CD4-positive, alpha-beta memory T cell (primary cell): Measurements from ENCODE around the gene CCND2. TPM values are rescaled to one million over a fixed set of nuclear protein-coding genes. Genes with fewer than 3 reads are reported as not detected.

ENCODE experiments used
- CTCF ChIA-PET: fragments of 350-600 bp; sonication (Branson Sonifier 250); formaldehyde crosslinking; loops from one replicate; lab custom pipeline; 2021; ENCODE audit warnings: inconsistent platforms; ENCODE audit not compliant: partially characterized antibody; lab: Charles Lee
- POLR2A ChIA-PET: fragments of 350-600 bp; sonication (Branson Sonifier 250); formaldehyde crosslinking; loops from one replicate; lab custom pipeline; 2021; ENCODE audit not compliant: partially characterized antibody; lab: Charles Lee
- DNase-seq, 5 donors: peaks; one replicate each; pipeline versions ENCODE4 v3.0.0 to v3.0.0-alpha.2; 2020 to 2022; ENCODE audit warnings: mixed read lengths in 1 of 5
- H3K27ac ChIP-seq: one replicate; pipeline ENCODE4 v1.7.0; 2013; ENCODE audit warnings: low read depth, low read length
- H3K27me3 ChIP-seq: 2 replicates; pipeline ENCODE4 v1.7.0; 2013; ENCODE audit warnings: mild to moderate bottlenecking, low read length, moderate library complexity; ENCODE audit not compliant: insufficient read depth
- H3K36me3 ChIP-seq: 2 replicates; pipeline ENCODE4 v1.7.0; 2013; ENCODE audit warnings: mild to moderate bottlenecking, low read length, moderate library complexity; ENCODE audit not compliant: insufficient read depth
- H3K4me1 ChIP-seq: 2 replicates; pipeline ENCODE4 v1.7.0; 2013; ENCODE audit warnings: mild to moderate bottlenecking, low read length, moderate library complexity; ENCODE audit not compliant: insufficient read depth
- H3K4me3 ChIP-seq, 2 donors: one replicate each; pipeline ENCODE4 v1.7.0; 2013; ENCODE audit warnings: low read length in 2 of 2, mild to moderate bottlenecking in 1 of 2
- H3K9me3 ChIP-seq, 2 donors: one replicate each; pipeline ENCODE4 v1.7.0; 2013; ENCODE audit warnings: low read length in 2 of 2, control low read depth in 1 of 2; ENCODE audit not compliant: control insufficient read depth in 1 of 2
- H3K27ac Mint-ChIP-seq, 7 donors: one replicate each; pipeline ENCODE4 v1.8.0; 2020 to 2021; ENCODE audit warnings: mixed read lengths in 7 of 7, mild to moderate bottlenecking in 6 of 7, inconsistent platforms in 3 of 7, moderate library complexity in 3 of 7
- H3K27me3 Mint-ChIP-seq, 2 donors: one replicate each; pipeline ENCODE4 v1.8.0; 2020 to 2021; ENCODE audit warnings: mixed read lengths in 2 of 2
- H3K36me3 Mint-ChIP-seq, 2 donors: one replicate each; pipeline ENCODE4 v1.8.0; 2020 to 2021; ENCODE audit warnings: mixed read lengths in 2 of 2, inconsistent platforms in 1 of 2, mild to moderate bottlenecking in 1 of 2
- H3K4me1 Mint-ChIP-seq, 4 donors: one replicate each; pipeline ENCODE4 v1.8.0; 2020 to 2021; ENCODE audit warnings: mixed read lengths in 4 of 4, mild to moderate bottlenecking in 1 of 4
- H3K4me3 Mint-ChIP-seq, 8 donors: one replicate each; pipeline ENCODE4 v1.8.0; 2020 to 2021; ENCODE audit warnings: mixed read lengths in 8 of 8, mild to moderate bottlenecking in 7 of 8, moderate library complexity in 6 of 8, inconsistent platforms in 3 of 8
- H3K9me3 Mint-ChIP-seq, 8 donors: one replicate each; pipeline ENCODE4 v1.8.0; 2020 to 2021; ENCODE audit warnings: mixed read lengths in 8 of 8, mild to moderate bottlenecking in 5 of 8, inconsistent platforms in 3 of 8, moderate library complexity in 1 of 8
- intact Hi-C: fragments of 100-400 bp; cut with micrococcal nuclease; formaldehyde crosslinking; loops from one replicate; pipeline ENCODE4 v1.15.1; 2023
- polyA plus RNA-seq, 2 donors: library from polyadenylated mRNA; unstranded; fragments of 300-500 nt; fragmentation: Illumina TruSeq; gene quantifications; one replicate each; pipeline ENCODE4 v1.2.3, GENCODE V29; 2021
- total RNA-seq, 2 experiments: library from RNA; stranded (reverse); gene quantifications; one replicate each; pipeline ENCODE4 v1.2.3, GENCODE V29; 2021

CCND2 gene
- total and polyA plus RNA-seq, 4 experiments from 2014 or later = 83.3 to 151 (median 127) TPM

GRCh38 chr12:4252601-4253000, 21.0 kb upstream of the CCND2 start:
- Histone ChIP-seq H3K9me3 (no peaks in the 10 kb centered on the region), H3K27me3 (no peaks in the 10 kb centered on the region), H3K4me1 (no peaks in the 10 kb centered on the region), H3K4me3 (no peak overlapping the region), H3K36me3 (no peaks in the 10 kb centered on the region), H3K27ac (no peak overlapping the region)
- ChIA-PET POLR2A (no interaction called here), CTCF (interaction anchor here (8.7 kb wide), 1 partner anchor 25 kb away, joined by 51 read pairs; no protein-coding TSS in a partner anchor)
- peaks cover 4 to 9% (median 6%) of the 10 kb centered on the region in 4 donors for H3K4me1 Mint-ChIP-seq
- peaks cover 4 to 7% of the 10 kb centered on the region in 2 donors for H3K27me3 Mint-ChIP-seq
- DNase-seq = no peak
- peak overlapping the region in 1 of 8 donors; percentile 66 for H3K4me3 Mint-ChIP-seq
- H3K9me3 Mint-ChIP-seq = no peaks in the 10 kb centered on the region
- no peak overlapping the region for H3K27ac Mint-ChIP-seq
- intact Hi-C loops = no loop called here
- H3K36me3 Mint-ChIP-seq = no peaks in the 10 kb centered on the region

DNA sequence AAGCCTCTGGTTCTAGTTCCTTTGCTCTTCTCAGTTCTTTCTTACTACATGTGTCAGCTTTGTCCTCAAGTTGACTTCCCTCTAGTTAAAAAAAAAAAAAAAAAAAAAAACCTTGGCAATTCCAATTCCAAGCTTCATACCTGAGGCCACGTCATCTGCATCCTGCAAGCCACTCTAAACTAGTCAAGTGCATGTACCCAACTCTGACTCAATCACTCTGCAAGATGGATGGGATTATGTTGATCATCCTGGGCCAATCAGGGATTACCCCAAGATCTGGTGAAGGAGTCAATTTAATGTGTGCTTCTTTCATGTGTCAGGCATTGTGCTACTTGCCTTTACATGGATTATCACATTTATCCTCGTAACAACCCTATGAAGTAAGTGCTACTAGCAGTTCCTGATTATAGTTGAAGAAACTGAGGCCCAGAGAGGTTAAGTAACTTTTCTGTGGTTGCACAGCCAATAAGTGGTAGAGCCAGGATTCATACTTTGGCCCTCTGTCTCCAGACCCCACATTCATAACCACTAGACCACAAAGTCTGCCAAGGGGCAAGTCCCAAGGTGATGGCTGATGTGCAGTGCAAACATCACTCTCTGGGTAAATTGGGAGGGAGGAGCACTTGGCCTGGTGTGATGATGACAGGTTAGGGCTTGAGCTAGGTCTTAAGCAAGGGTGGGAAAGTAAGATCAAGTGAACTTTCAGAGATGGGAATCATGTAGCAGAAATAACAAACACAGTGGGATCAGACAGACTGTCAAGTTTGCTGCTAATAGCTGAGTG, 17.3 kb upstream of the CCND2 start:
- Histone ChIP-seq H3K9me3 (no peaks in the 10 kb centered on the region), H3K4me3 (no peak overlapping the region), H3K27ac (no peak overlapping the region), H3K4me1 (no peaks in the 10 kb centered on the region), H3K27me3 (no peaks in the 10 kb centered on the region), H3K36me3 (no peaks in the 10 kb centered on the region)
- Mint-ChIP-seq H3K36me3 (no peaks in the 10 kb centered on the region), H3K27me3 (peaks cover 5 to 6% of the 10 kb centered on the region in 2 donors), H3K4me1 (peaks cover 2 to 3% (median 3%) of the 10 kb centered on the region in 4 donors), H3K4me3 (no peak overlapping the region), H3K9me3 (peaks cover 0 to 4% (median 0%) of the 10 kb centered on the region in 8 donors), H3K27ac (peak overlapping the region in 2 of 7 donors; percentile 8 to 61)
- DNase-seq = no peak
- intact Hi-C loops = no loop called here
- ChIA-PET CTCF (interaction anchor here (1.6 to 8.7 kb wide), 2 partner anchors 16 to 21 kb away, joined by 3 to 51 read pairs; no protein-coding TSS in a partner anchor), POLR2A (interaction anchor here (0.9 to 3.1 kb wide), 2 partner anchors 13 to 17 kb away, joined by 3 to 11 read pairs; partner anchors contain the start of gene CCND2)

DNA sequence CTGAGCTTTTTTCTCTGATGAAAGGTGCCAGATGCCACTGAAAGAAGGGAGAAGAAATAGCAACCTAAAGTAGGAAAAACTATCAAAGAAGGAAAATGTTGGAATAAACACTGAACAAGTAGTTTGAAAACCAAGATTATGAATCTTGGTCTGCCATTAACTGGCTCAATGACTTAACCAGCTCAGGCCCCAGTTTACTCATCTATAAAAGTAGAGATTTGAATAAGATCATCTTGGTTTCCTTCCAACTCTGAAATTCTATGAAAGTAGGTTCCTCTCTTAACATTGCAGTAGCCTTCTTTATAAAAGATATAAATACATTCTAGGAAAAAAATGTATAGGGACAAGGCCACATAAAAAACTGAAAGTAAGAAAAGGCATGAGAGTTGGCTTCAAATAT, 16.1 kb upstream of the CCND2 start:
- ChIA-PET CTCF (interaction anchor here (1.4 to 8.7 kb wide), 3 partner anchors 11 to 20 kb away, joined by 3 to 51 read pairs (median 4); no protein-coding TSS in a partner anchor), POLR2A (interaction anchor here (0.9 to 3.1 kb wide), 2 partner anchors 11 to 16 kb away, joined by 3 to 11 read pairs; partner anchors contain the start of gene CCND2)
- H3K27ac ChIP-seq = no peak overlapping the region
- intact Hi-C loops = no loop called here
- DNase-seq = no peak
- H3K4me1 Mint-ChIP-seq = no peaks in the 10 kb centered on the region
- no peaks in the 10 kb centered on the region for H3K27me3 ChIP-seq
- no peak overlapping the region for H3K4me3 ChIP-seq
- no peaks in the 10 kb centered on the region for H3K9me3 ChIP-seq
- H3K9me3 Mint-ChIP-seq = peaks cover 0 to 4% (median 0%) of the 10 kb centered on the region in 8 donors
- peaks cover 4 to 6% of the 10 kb centered on the region in 2 donors for H3K27me3 Mint-ChIP-seq
- no peaks in the 10 kb centered on the region for H3K4me1 ChIP-seq
- no peaks in the 10 kb centered on the region for H3K36me3 Mint-ChIP-seq
- H3K4me3 Mint-ChIP-seq = no peak overlapping the region
- H3K36me3 ChIP-seq = no peaks in the 10 kb centered on the region
- H3K27ac Mint-ChIP-seq = no peak overlapping the region

DNA sequence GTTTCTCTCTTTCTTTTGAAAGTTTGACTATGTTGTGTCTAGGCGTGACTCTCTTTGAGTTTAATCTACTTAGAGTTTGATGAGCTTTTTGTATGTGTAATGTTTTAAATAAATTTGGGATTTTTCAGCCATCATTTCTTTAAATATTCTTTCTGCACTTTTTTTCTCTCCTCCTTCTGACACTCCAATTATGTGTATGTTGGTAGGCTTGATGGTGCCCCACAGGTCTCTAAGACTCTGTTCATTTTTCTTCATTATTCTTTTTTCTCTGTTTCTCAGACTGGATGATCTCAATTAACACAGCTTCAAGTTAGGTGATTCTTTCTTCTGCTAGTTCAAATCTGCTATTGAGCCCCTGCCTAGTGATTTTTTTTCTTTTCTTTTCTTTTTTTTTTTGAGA, 14.5 kb upstream of the CCND2 start:
- Mint-ChIP-seq H3K9me3 (peaks cover 0 to 4% (median 0%) of the 10 kb centered on the region in 8 donors), H3K4me3 (no peak overlapping the region), H3K27ac (peak overlapping the region in 2 of 7 donors; percentile 46 to 50), H3K36me3 (no peaks in the 10 kb centered on the region), H3K4me1 (no peaks in the 10 kb centered on the region), H3K27me3 (peaks cover 0 to 2% of the 10 kb centered on the region in 2 donors)
- Histone ChIP-seq H3K4me1 (no peaks in the 10 kb centered on the region), H3K36me3 (no peaks in the 10 kb centered on the region), H3K4me3 (no peak overlapping the region), H3K9me3 (no peaks in the 10 kb centered on the region), H3K27me3 (no peaks in the 10 kb centered on the region), H3K27ac (no peak overlapping the region)
- DNase-seq = no peak
- POLR2A ChIA-PET = interaction anchor here (0.8 to 1.8 kb wide), 4 partner anchors 10 to 18 kb away, joined by 3 to 4 read pairs (median 4); no protein-coding TSS in a partner anchor
- CTCF ChIA-PET = interaction anchor here (1.0 kb wide), 1 partner anchor 99 kb away, joined by 3 read pairs; no protein-coding TSS in a partner anchor
- intact Hi-C loops = no loop called here

GRCh38 chr12:4261655-4262054, 11.9 kb upstream of the CCND2 start:
- ChIA-PET POLR2A (interaction anchor here (1.0 kb wide), 1 partner anchor 11 kb away, joined by 5 read pairs; the partner anchor contains the start of gene CCND2), CTCF (interaction anchor here (0.5 to 1.4 kb wide), 3 partner anchors 15 to 144 kb away, joined by 3 to 6 read pairs (median 3); no protein-coding TSS in a partner anchor)

DNA sequence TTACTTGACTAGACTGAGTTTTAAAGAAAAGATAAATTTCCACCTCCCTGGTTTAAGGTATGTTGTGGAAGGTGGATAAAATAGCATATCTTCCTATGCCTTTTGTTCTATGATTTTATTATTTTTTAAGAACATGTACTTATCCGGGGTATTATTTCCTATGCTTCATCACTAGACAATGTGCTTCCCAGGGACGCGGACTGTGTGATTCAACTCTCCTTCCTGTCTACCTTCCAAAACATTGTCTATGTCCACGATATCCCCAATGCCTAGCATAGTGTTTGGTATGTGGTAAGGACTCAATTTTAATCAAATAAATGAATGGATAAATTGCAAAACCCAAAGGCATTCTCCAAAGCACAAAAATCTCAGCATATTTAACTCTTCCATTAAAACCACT, 8.3 kb upstream of the CCND2 start:
- H3K9me3 Mint-ChIP-seq = peaks cover 0 to 4% (median 0%) of the 10 kb centered on the region in 8 donors
- H3K27ac ChIP-seq = no peak overlapping the region
- ChIA-PET POLR2A (no interaction called here), CTCF (interaction anchor here (1.3 to 2.2 kb wide), 2 partner anchors 11 to 13 kb away, joined by 3 to 9 read pairs; no protein-coding TSS in a partner anchor)
- H3K4me3 ChIP-seq = no peak overlapping the region
- no peaks in the 10 kb centered on the region for H3K9me3 ChIP-seq
- H3K4me1 Mint-ChIP-seq = peaks cover 6 to 19% (median 10%) of the 10 kb centered on the region in 4 donors
- intact Hi-C loops = loop anchor here (5.0 kb wide), 1 partner anchor 48 kb away; no protein-coding TSS in a partner anchor
- no peak for DNase-seq
- no peak overlapping the region for H3K27ac Mint-ChIP-seq
- H3K27me3 ChIP-seq = no peaks in the 10 kb centered on the region
- H3K36me3 ChIP-seq = no peaks in the 10 kb centered on the region
- peaks cover 0 to 12% of the 10 kb centered on the region in 2 donors for H3K36me3 Mint-ChIP-seq
- peaks cover 1 to 4% of the 10 kb centered on the region in 2 donors for H3K27me3 Mint-ChIP-seq
- H3K4me3 Mint-ChIP-seq = no peak overlapping the region
- peaks cover 15% of the 10 kb centered on the region for H3K4me1 ChIP-seq

More at GRCh38 chr12:4261655-4262054, 11.9 kb upstream of the CCND2 start:
- Histone ChIP-seq H3K4me1 (no peaks in the 10 kb centered on the region), H3K4me3 (no peak overlapping the region), H3K36me3 (no peaks in the 10 kb centered on the region), H3K27me3 (no peaks in the 10 kb centered on the region), H3K9me3 (no peaks in the 10 kb centered on the region), H3K27ac (no peak overlapping the region)
- Mint-ChIP-seq H3K4me3 (no peak overlapping the region), H3K4me1 (no peaks in the 10 kb centered on the region), H3K36me3 (no peaks in the 10 kb centered on the region), H3K27me3 (peaks cover 0 to 2% of the 10 kb centered on the region in 2 donors), H3K27ac (no peak overlapping the region), H3K9me3 (peaks cover 0 to 4% (median 0%) of the 10 kb centered on the region in 8 donors)
- intact Hi-C loops = no loop called here
- DNase-seq = no peak
